Neural progenitor cell (in vitro differentiated cells): ENCODE results near the gene OLFM1. TPM values are rescaled to one million over a fixed set of nuclear protein-coding genes. Genes with fewer than 3 reads are reported as not detected.

Experiments used
- DNase-seq: peaks from one replicate; pipeline ENCODE4 v3.0.0-alpha.2; 2016; ENCODE audit warnings: low spot score
- H2AFZ ChIP-seq: fragments of 200-600 bp; sonication (generic); replicated peaks from 2 replicates; pipeline ENCODE4 v1.6.1; 2016; ENCODE audit warnings: antibody characterized with exemption
- H3F3A ChIP-seq: fragments of 200-600 bp; sonication (generic); 2 replicates; pipeline ENCODE4 v1.6.1; 2016; ENCODE audit warnings: antibody characterized with exemption, low read depth
- H3K27ac ChIP-seq: fragments of 200-600 bp; sonication (generic); 2 replicates; pipeline ENCODE4 v1.5.1; 2016; ENCODE audit warnings: mild to moderate bottlenecking
- H3K27me3 ChIP-seq: fragments of 200-600 bp; sonication (generic); 2 replicates; pipeline ENCODE4 v1.6.1; 2016; ENCODE audit warnings: mild to moderate bottlenecking, moderate library complexity
- H3K36me3 ChIP-seq: fragments of 200-600 bp; sonication (generic); 2 replicates; pipeline ENCODE4 v1.5.1; 2016
- H3K4me1 ChIP-seq: fragments of 200-600 bp; sonication (generic); 2 replicates; pipeline ENCODE4 v1.6.1; 2016; ENCODE audit warnings: mixed run types
- H3K4me2 ChIP-seq: fragments of 200-600 bp; sonication (generic); 2 replicates; pipeline ENCODE4 v1.6.1; 2016
- H3K4me3 ChIP-seq: fragments of 200-600 bp; sonication (generic); 2 replicates; pipeline ENCODE4 v1.5.1; 2016
- H3K79me2 ChIP-seq: fragments of 200-600 bp; sonication (generic); 2 replicates; pipeline ENCODE4 v1.6.1; 2016; ENCODE audit warnings: low read depth
- H3K9ac ChIP-seq: fragments of 200-600 bp; sonication (generic); 2 replicates; pipeline ENCODE4 v1.6.1; 2016
- H3K9me3 ChIP-seq: fragments of 200-600 bp; sonication (generic); 2 replicates; pipeline ENCODE4 v1.5.1; 2016; ENCODE audit warnings: low read depth
- H4K20me1 ChIP-seq: fragments of 200-600 bp; sonication (generic); 2 replicates; pipeline ENCODE4 v1.6.1; 2016; ENCODE audit warnings: low read depth
- H3K27ac Mint-ChIP-seq: 3 replicates; pipeline ENCODE4 v1.8.0; 2021; ENCODE audit warnings: mixed read lengths
- H3K27me3 Mint-ChIP-seq: 2 replicates; pipeline ENCODE4 v1.8.0; 2022; ENCODE audit warnings: low read depth, mild to moderate bottlenecking, inconsistent platforms, moderate library complexity, mixed read lengths; ENCODE audit not compliant: insufficient read depth
- H3K36me3 Mint-ChIP-seq: 3 replicates; pipeline ENCODE4 v1.8.0; 2021; ENCODE audit warnings: mixed read lengths
- H3K4me1 Mint-ChIP-seq: 3 replicates; pipeline ENCODE4 v1.8.0; 2021; ENCODE audit warnings: mixed read lengths
- H3K4me3 Mint-ChIP-seq: 3 replicates; pipeline ENCODE4 v1.8.0; 2021; ENCODE audit warnings: mild to moderate bottlenecking, moderate library complexity, mixed read lengths
- H3K9me3 Mint-ChIP-seq: 3 replicates; pipeline ENCODE4 v1.8.0; 2020; ENCODE audit warnings: mixed read lengths
- CTCF ChIP-seq: fragments of 200-600 bp; sonication (generic); IDR thresholded peaks from 2 replicates; pipeline ENCODE4 v1.5.1; 2017; ENCODE audit warnings: antibody characterized with exemption, mild to moderate bottlenecking
- EZH2 ChIP-seq: fragments of 200-600 bp; sonication (generic); IDR thresholded peaks from 2 replicates; pipeline ENCODE4 v1.6.1; 2017; ENCODE audit warnings: antibody characterized with exemption, mild to moderate bottlenecking, moderate library complexity
- EZH2phosphoT487 ChIP-seq: fragments of 200-600 bp; sonication (generic); IDR thresholded peaks from 2 replicates; pipeline ENCODE4 v1.6.1; 2017; ENCODE audit warnings: antibody characterized with exemption
- total RNA-seq: library from RNA; depleted of rRNA; stranded (reverse); fragments of >200 nt; gene quantifications from 2 replicates; pipeline ENCODE4 v1.2.3, GENCODE V29; 2015; ENCODE audit warnings: low replicate concordance

Gene OLFM1
- total RNA-seq, 1 donor from 2014 or later: 4.0 TPM

GRCh38 chr9:135051316-135052038 is 36.0 kb upstream of the OLFM1 start:
- Histone ChIP-seq H2AFZ (no peak overlapping the region), H4K20me1 (no peaks in the 10 kb centered on the region), H3K27me3 (no peaks in the 10 kb centered on the region), H3K9ac (no peak overlapping the region), H3K79me2 (no peaks in the 10 kb centered on the region), H3K4me2 (no peak overlapping the region), H3K36me3 (no peaks in the 10 kb centered on the region), H3K4me3 (no peak overlapping the region), H3K4me1 (no peaks in the 10 kb centered on the region), H3F3A (no peaks in the 10 kb centered on the region), H3K9me3 (no peaks in the 10 kb centered on the region), H3K27ac (no peak overlapping the region)
- peaks cover 8% of the 10 kb centered on the region for H3K27me3 Mint-ChIP-seq
- no peak overlapping the region for H3K27ac Mint-ChIP-seq
- no peaks in the 10 kb centered on the region for H3K36me3 Mint-ChIP-seq
- no peak for TF ChIP-seq EZH2phosphoT487
- TF ChIP-seq EZH2: no peak
- TF ChIP-seq CTCF: no peak
- H3K4me1 Mint-ChIP-seq: peaks cover 26% of the 10 kb centered on the region
- H3K9me3 Mint-ChIP-seq: peaks cover 2% of the 10 kb centered on the region
- no peak for DNase-seq
- no peak overlapping the region for H3K4me3 Mint-ChIP-seq

GRCh38 chr9:135053133-135053532 is 34.3 kb upstream of the OLFM1 start:
- no peaks in the 10 kb centered on the region for H3K36me3 ChIP-seq
- no peak overlapping the region for H3K27ac ChIP-seq
- TF ChIP-seq EZH2phosphoT487 (no peak), CTCF (no peak), EZH2 (no peak)
- H3K9me3 ChIP-seq: no peaks in the 10 kb centered on the region
- H3K4me2 ChIP-seq: no peak overlapping the region
- H3K36me3 Mint-ChIP-seq: no peaks in the 10 kb centered on the region
- H3K9me3 Mint-ChIP-seq: peaks cover 2% of the 10 kb centered on the region
- H2AFZ ChIP-seq: no peak overlapping the region
- H3K27me3 Mint-ChIP-seq: peaks cover 8% of the 10 kb centered on the region
- no peak overlapping the region for H3K27ac Mint-ChIP-seq
- H3K4me1 Mint-ChIP-seq: peaks cover 24% of the 10 kb centered on the region
- no peak for DNase-seq
- H3K9ac ChIP-seq: no peak overlapping the region
- no peaks in the 10 kb centered on the region for H3K79me2 ChIP-seq
- no peaks in the 10 kb centered on the region for H4K20me1 ChIP-seq
- H3K4me3 ChIP-seq: no peak overlapping the region
- H3K4me3 Mint-ChIP-seq: no peak overlapping the region
- no peaks in the 10 kb centered on the region for H3K27me3 ChIP-seq
- H3F3A ChIP-seq: no peaks in the 10 kb centered on the region
- no peaks in the 10 kb centered on the region for H3K4me1 ChIP-seq

- Mint-ChIP-seq H3K4me1 (peaks cover 6% of the 10 kb centered on the region), H3K9me3 (peaks cover 2% of the 10 kb centered on the region), H3K4me3 (no peak overlapping the region), H3K27ac (no peak overlapping the region), H3K27me3 (peaks cover 8% of the 10 kb centered on the region), H3K36me3 (no peaks in the 10 kb centered on the region)
- Histone ChIP-seq H3K4me1 (no peaks in the 10 kb centered on the region), H3K9me3 (no peaks in the 10 kb centered on the region), H3K79me2 (no peaks in the 10 kb centered on the region), H4K20me1 (no peaks in the 10 kb centered on the region), H3K36me3 (no peaks in the 10 kb centered on the region), H3K9ac (no peak overlapping the region), H3F3A (no peaks in the 10 kb centered on the region), H3K4me2 (no peak overlapping the region), H3K4me3 (no peak overlapping the region), H2AFZ (no peak overlapping the region), H3K27ac (no peak overlapping the region), H3K27me3 (peaks cover 12% of the 10 kb centered on the region)
- no peak for TF ChIP-seq CTCF
- no peak for TF ChIP-seq EZH2phosphoT487
- no peak for TF ChIP-seq EZH2
- no peak for DNase-seq
Observed at GRCh38 chr9:135055181-135055580, 32.3 kb upstream of the OLFM1 start.
